BJ (cell line): ENCODE results near the gene RMDN3. TPM values are rescaled to one million over a fixed set of nuclear protein-coding genes. Genes with fewer than 3 reads are reported as not detected.

Experiments used
- CTCF ChIA-PET: fragments of 350-600 bp; formaldehyde crosslinking; extraction: SDS; loops from one replicate; lab custom pipeline; 2021; ENCODE audit warnings: antibody characterized with exemption, inconsistent platforms; lab: Yijun Ruan, JAX
- POLR2A ChIA-PET: fragments of 300-600 bp; sonication (Branson Sonifier 250); formaldehyde crosslinking; extraction: SDS; loops from one replicate; lab custom pipeline; 2021; ENCODE audit warnings: antibody characterized with exemption; lab: Charles Lee
- DNase-seq: peaks from one replicate; pipeline ENCODE4 v3.0.0-alpha.2; 2011; ENCODE audit warnings: low read depth
- H3K27me3 ChIP-seq: 2 replicates; pipeline ENCODE4 v1.6.0; 2011; ENCODE audit warnings: low read length; ENCODE audit not compliant: control insufficient read depth, insufficient read depth
- H3K36me3 ChIP-seq: 2 replicates; pipeline ENCODE4 v1.5.1; 2011; ENCODE audit warnings: low read length; ENCODE audit not compliant: control insufficient read depth, insufficient read depth
- H3K4me3 ChIP-seq: 2 replicates; pipeline ENCODE4 v1.5.1; 2011; ENCODE audit warnings: low read depth, mild to moderate bottlenecking, control low read depth, low read length
- CTCF ChIP-seq: IDR thresholded peaks from 2 replicates; pipeline ENCODE4 v1.5.1; 2011; ENCODE audit warnings: low read depth, mild to moderate bottlenecking, control low read depth, inconsistent platforms, low read length, moderate library complexity; ENCODE audit not compliant: insufficient read depth
- polyA plus RNA-seq: library from polyadenylated mRNA; depleted of rRNA; stranded (reverse); fragments of >200 nt; gene quantifications from 2 replicates; pipeline ENCODE4 v1.2.3, GENCODE V29; 2011; rRNA removed
- small RNA-seq: library from RNA; depleted of rRNA; stranded (forward); fragments of <200 nt; gene quantifications from one replicate; pipeline ENCODE3, GENCODE V24; 2012; ENCODE audit warnings: low replicate concordance, low read depth; ENCODE audit not compliant: insufficient read length

The RMDN3 gene
- polyA plus RNA-seq, 1 experiment = 28.3 TPM

- ChIA-PET POLR2A (interaction anchor here (0.6 kb wide), 2 partner anchors 16 to 459 kb away, joined by 3 read pairs; no protein-coding TSS in a partner anchor), CTCF (interaction anchor here (0.7 to 2.4 kb wide), 7 partner anchors 15 to 247 kb away, joined by 3 to 12 read pairs (median 3); partner anchors contain the start of gene VPS18)
- no peak for TF ChIP-seq CTCF
- H3K36me3 ChIP-seq = no peaks in the 10 kb centered on the region
- no peaks in the 10 kb centered on the region for H3K27me3 ChIP-seq
- peak overlapping the region; percentile 89 for H3K4me3 ChIP-seq
- no peak for DNase-seq
These were observed 61.0 kb downstream of the RMDN3 start for GRCh38 chr15:40693904-40694687.

DNA sequence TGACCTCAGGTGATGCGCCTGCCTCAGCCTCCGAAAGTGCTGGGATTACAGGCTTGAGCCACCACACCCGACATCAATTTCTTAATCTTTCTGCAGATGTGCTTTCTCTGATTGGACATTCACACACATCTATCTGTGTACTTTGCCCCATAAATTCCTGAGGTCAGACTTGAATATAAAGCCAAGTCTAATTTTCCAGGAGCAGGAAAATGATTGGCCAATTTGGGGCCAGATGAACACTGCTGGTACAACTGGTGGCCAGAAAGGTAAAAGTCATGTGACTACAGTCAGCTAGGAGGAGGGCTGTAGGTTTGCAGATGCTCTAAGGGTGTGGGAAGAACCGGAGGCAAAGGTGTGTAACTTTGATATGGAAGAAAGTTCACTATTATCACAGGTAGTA lies 63.3 kb downstream of the RMDN3 start:
- ChIA-PET CTCF (interaction anchor here (0.9 kb wide), 1 partner anchor 202 kb away, joined by 3 read pairs; the partner anchor contains the start of gene VPS18), POLR2A (no interaction called here)
- no peak for DNase-seq
- no peak for TF ChIP-seq CTCF
- H3K36me3 ChIP-seq = no peaks in the 10 kb centered on the region
- H3K27me3 ChIP-seq = no peaks in the 10 kb centered on the region
- no peak overlapping the region for H3K4me3 ChIP-seq

GRCh38 chr15:40688932-40689799 lies 65.9 kb downstream of the RMDN3 start:
- H3K36me3 ChIP-seq = no peaks in the 10 kb centered on the region
- H3K4me3 ChIP-seq = no peak overlapping the region
- CTCF ChIA-PET = no interaction called here
- no peaks in the 10 kb centered on the region for H3K27me3 ChIP-seq
- no peak for DNase-seq
- POLR2A ChIA-PET = no interaction called here
- no peak for TF ChIP-seq CTCF

Small RNA genes lying within 50 kb of the gene (small RNA-seq; reads per million reads assigned to genes)
- not detected for gene SUMO2P15

Other genes with a start within 250 kb of the RMDN3 start
- 14.1 and 14.8 TPM in 2 replicates for gene CCDC32, start 190.2 kb downstream of the RMDN3 start, polyA plus RNA-seq
- gene RPUSD2, start 186.0 kb downstream of the RMDN3 start, polyA plus RNA-seq = 7.5 and 9.3 TPM in 2 replicates
- gene KNL1, start 161.0 kb downstream of the RMDN3 start, polyA plus RNA-seq = 3.9 and 8.5 TPM in 2 replicates
- 8.9 TPM in 2 replicates for gene RAD51, start 60.1 kb downstream of the RMDN3 start, polyA plus RNA-seq
- gene GCHFR, start 8.8 kb upstream of the RMDN3 start, polyA plus RNA-seq = 2.5 and 3.1 TPM in 2 replicates
- 0.04 TPM in 1 of 2 replicates, not detected in the other for gene C15orf62, start 14.7 kb upstream of the RMDN3 start, polyA plus RNA-seq
- gene ZFYVE19, start 51.8 kb upstream of the RMDN3 start, polyA plus RNA-seq = 22.6 and 31.9 TPM in 2 replicates
- gene DNAJC17, start 52.2 kb upstream of the RMDN3 start, polyA plus RNA-seq = 30.8 and 37.1 TPM in 2 replicates
- gene PPP1R14D, start 73.5 kb upstream of the RMDN3 start, polyA plus RNA-seq = not detected in 2 replicates
- 0.22 and 1.1 TPM in 2 replicates for gene SPINT1, start 88.8 kb upstream of the RMDN3 start, polyA plus RNA-seq
- 0.13 and 0.28 TPM in 2 replicates for gene RHOV, start 119.0 kb upstream of the RMDN3 start, polyA plus RNA-seq
- gene VPS18, start 139.2 kb upstream of the RMDN3 start, polyA plus RNA-seq = 18.2 and 28.4 TPM in 2 replicates
- gene DLL4, start 174.1 kb upstream of the RMDN3 start, polyA plus RNA-seq = 0.32 and 0.47 TPM in 2 replicates
- gene CHAC1, start 198.2 kb upstream of the RMDN3 start, polyA plus RNA-seq = 107 and 155 TPM in 2 replicates